PFSK-1 (cell line): Measurements from ENCODE around the gene ENAM.

ENCODE experiments used
- FOXP2 ChIP-seq: optimal IDR thresholded peaks from 2 replicates; pipeline ENCODE3; 2011; ENCODE audit warnings: borderline replicate concordance, control low read depth, inconsistent platforms; ENCODE audit not compliant: insufficient read depth; ENCODE audit errors: extremely low read length, extremely low read depth
- POLR2AphosphoS5 ChIP-seq: IDR thresholded peaks from 2 replicates; pipeline ENCODE4 v1.6.1; 2012; ENCODE audit warnings: low read depth, mild to moderate bottlenecking, control low read depth, low read length, moderate library complexity
- SIN3A ChIP-seq: IDR thresholded peaks from 2 replicates; pipeline ENCODE4 v1.6.1; 2012; ENCODE audit warnings: mild to moderate bottlenecking, low read length, moderate library complexity, borderline replicate concordance; ENCODE audit not compliant: insufficient read depth
- TAF1 ChIP-seq: IDR thresholded peaks from 2 replicates; pipeline ENCODE4 v1.6.1; 2012; ENCODE audit warnings: low read length, control low read depth, borderline replicate concordance; ENCODE audit not compliant: insufficient read depth
- TF ChIP-seq, protein P1 (sequence below), 2 experiments: IDR thresholded peaks; 2 replicates each; pipeline versions ENCODE4 v1.6.1 to v1.8.0; 2011 to 2012; ENCODE audit warnings: low read depth in 2 of 2, low read length in 2 of 2, control low read depth in 1 of 2, inconsistent platforms in 1 of 2, mild to moderate bottlenecking in 1 of 2, moderate library complexity in 1 of 2; ENCODE audit not compliant: insufficient read depth in 1 of 2

- TF ChIP-seq FOXP2 (no peak), SIN3A (no peak), POLR2AphosphoS5 (no peak), TAF1 (no peak)
- TF ChIP-seq, protein P1, sequence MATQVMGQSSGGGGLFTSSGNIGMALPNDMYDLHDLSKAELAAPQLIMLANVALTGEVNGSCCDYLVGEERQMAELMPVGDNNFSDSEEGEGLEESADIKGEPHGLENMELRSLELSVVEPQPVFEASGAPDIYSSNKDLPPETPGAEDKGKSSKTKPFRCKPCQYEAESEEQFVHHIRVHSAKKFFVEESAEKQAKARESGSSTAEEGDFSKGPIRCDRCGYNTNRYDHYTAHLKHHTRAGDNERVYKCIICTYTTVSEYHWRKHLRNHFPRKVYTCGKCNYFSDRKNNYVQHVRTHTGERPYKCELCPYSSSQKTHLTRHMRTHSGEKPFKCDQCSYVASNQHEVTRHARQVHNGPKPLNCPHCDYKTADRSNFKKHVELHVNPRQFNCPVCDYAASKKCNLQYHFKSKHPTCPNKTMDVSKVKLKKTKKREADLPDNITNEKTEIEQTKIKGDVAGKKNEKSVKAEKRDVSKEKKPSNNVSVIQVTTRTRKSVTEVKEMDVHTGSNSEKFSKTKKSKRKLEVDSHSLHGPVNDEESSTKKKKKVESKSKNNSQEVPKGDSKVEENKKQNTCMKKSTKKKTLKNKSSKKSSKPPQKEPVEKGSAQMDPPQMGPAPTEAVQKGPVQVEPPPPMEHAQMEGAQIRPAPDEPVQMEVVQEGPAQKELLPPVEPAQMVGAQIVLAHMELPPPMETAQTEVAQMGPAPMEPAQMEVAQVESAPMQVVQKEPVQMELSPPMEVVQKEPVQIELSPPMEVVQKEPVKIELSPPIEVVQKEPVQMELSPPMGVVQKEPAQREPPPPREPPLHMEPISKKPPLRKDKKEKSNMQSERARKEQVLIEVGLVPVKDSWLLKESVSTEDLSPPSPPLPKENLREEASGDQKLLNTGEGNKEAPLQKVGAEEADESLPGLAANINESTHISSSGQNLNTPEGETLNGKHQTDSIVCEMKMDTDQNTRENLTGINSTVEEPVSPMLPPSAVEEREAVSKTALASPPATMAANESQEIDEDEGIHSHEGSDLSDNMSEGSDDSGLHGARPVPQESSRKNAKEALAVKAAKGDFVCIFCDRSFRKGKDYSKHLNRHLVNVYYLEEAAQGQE (IDR thresholded peaks at IDR 0.05; ENCODE audit: insufficient read depth in 1 of 2, low read depth in 2 of 2, low read length in 2 of 2): no peak
Measured at GRCh38 chr4:70658418-70658817, 29.9 kb downstream of the ENAM start.
